Measurements from ENCODE around the gene LRRC57. TPM values are rescaled to one million over a fixed set of nuclear protein-coding genes. Genes with fewer than 3 reads are reported as not detected.

Gene LRRC57
- total and polyA plus RNA-seq, 2 of the 8 experiments (the other 6 are each of a cell fraction or from before 2014, with no cell fraction given): 5.0 to 12.7 TPM

- TF ChIP-seq CHD7 (IDR thresholded peaks at IDR 0.05; ENCODE audit: insufficient replicate concordance, low read length) (no peak), CTBP2 (IDR thresholded peaks at IDR 0.05; ENCODE audit: borderline replicate concordance, insufficient read depth, insufficient read length, low read length) (no peak), BCL11A (IDR thresholded peaks at IDR 0.05; ENCODE audit: low read depth in 2 of 2, low read length in 2 of 2) (no peak), CBX8 (IDR thresholded peaks at IDR 0.05; ENCODE audit: borderline replicate concordance, low read depth, low read length) (no peak), KDM4A (IDR thresholded peaks at IDR 0.05; ENCODE audit: low read depth, low read length, severe bottlenecking) (peak; percentile 98), TEAD4 (IDR thresholded peaks at IDR 0.05; ENCODE audit: low read depth, low read length) (no peak; the same call in 1 of the 2 replicates), FOSL1 (IDR thresholded peaks at IDR 0.05; ENCODE audit: insufficient read depth, low read depth, low read length) (0 out of 2 replicates have a peak, but pooled peaks have one; percentile 19)
These were observed 26.8 kb upstream of the LRRC57 start, which contains the start of gene STARD9 (continued) for GRCh38 chr15:42575188-42576039.
